Activated T-cell treated with anti-CD3 and anti-CD28 coated beads for 4 hours (primary cell): ENCODE data around the gene NFIA.

Source experiments
- DNase-seq: peaks from one replicate; pipeline ENCODE4 v3.0.0-alpha.2; 2020

The NFIA gene

GRCh38 chr1:61226791-61227567 lies 144.6 kb downstream of the NFIA start:
- DNase-seq: no peak

GRCh38 chr1:61227857-61228550 lies 145.6 kb downstream of the NFIA start:
- DNase-seq: no peak

DNA sequence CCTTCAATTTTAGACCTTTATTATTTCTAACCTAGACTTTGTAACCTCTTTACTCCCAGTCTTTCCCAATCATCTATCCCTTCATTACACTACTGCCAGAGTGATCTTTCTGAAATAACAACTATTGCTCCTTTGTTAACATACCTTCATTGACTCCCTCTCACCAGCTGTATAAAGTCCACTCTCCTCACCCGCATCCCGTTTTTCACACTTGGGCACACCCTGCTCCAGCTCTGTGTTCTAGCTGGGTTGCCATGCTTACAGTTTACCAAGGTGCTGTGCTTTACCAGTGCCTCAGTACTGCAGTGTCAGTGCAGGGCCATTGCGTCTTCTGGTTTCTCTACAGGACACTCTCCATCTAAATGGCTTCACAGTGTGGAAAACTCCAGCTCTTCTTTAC lies 148.2 kb downstream of the NFIA start:
- no peak for DNase-seq

GRCh38 chr1:61231795-61232194 lies 149.4 kb downstream of the NFIA start:
- no peak for DNase-seq

DNA sequence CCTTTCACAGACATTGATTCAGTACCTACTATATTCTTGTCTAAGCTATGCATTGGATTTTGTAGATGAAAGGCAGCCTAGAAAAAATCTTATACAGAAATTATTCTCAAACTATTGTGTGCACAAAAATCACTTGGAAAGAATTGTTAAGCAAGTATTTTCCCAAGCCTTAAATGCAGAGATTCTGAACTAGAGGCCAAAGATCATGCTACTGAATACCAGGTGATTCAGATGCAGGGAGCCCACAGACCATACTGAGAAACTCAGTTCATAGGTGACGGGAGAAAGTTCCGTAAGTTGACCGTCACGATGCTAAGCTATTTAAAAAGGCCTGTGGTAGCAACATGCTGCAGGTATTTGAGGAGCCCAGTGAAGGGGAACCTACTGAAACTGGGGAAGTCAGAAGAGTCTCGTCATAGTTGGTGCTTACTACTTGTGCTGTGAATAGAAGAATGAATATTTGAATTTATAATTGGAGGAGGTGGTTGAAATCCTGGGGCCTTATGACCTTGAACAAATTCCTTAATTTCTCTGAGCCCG lies 150.8 kb downstream of the NFIA start:
- DNase-seq: no peak

DNA sequence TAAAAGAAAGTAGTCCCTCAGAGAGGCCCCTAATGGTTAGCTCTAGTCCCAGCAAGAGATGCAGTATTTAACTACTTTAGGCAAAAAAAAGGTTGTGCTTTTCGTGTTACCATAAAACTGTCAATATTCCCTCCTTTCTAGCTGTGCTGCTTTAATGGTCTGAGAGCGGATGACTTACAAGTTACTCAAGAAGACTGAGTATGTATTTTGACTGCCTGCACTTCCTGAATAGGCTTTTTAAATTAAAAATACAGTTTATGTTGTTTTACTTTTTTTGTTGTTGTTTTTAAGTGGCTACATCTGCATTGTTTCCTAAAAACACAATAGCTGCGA lies 152.2 kb downstream of the NFIA start:
- no peak for DNase-seq

- DNase-seq: no peak
Observed at GRCh38 chr1:61237147-61237546, 154.8 kb downstream of the NFIA start.

DNA sequence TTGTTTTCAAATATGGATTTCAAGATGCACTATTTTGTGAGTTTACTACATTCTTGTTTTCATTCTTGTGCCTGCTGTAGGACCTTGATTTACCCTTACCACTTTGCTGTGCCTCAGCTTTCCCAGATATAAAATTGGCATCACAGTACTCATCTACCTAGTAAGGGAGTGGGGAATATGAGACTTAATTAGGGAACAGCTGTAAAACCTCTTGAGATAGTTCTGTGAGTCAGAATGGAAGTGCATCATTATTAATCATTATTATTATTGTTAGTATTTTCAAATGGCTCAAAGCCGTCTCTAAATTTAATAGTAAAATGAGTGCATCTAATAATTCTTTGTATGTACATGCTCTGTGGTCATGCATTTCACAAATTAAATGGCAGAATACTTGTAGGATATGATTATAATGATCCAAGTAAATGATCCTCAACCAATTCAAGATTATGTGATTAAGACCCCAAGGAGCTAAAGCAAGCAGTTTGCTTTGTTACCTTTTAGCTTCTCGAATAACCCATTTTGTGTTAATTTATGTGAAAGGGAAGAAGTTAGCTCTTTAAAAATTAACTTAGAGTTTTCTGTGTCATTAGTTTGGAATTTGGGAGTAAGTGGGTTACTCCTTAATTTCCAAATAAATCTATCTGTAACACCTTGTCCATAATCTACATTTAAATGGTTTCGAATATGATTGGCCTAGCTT lies 155.4 kb downstream of the NFIA start:
- no peak for DNase-seq

- no peak for DNase-seq
Observed at GRCh38 chr1:61238359-61238665, 156.0 kb downstream of the NFIA start.

DNA sequence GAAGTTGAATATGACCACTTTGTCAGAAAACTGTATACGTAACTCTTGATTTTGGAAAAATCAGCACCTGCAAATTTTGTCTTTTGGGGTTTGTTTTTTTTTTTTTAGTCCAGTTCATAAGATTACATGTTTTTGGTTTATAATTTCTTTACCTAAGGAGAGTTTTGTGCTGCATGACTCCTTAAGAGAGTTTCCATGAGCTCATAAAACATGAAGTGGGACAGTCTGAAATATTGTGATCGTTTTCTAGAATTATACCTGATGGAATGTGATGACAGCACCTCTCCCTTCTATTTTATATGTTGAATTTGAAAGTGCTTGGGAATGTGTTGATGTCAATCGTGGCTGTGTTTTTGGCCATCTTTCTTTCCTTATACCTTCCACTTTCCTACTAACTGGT lies 158.5 kb downstream of the NFIA start:
- DNase-seq: no peak

- DNase-seq: no peak
Observed at GRCh38 chr1:61241411-61241838, 159.1 kb downstream of the NFIA start.

- DNase-seq: no peak
Observed at GRCh38 chr1:61241973-61242381, 159.6 kb downstream of the NFIA start.

DNA sequence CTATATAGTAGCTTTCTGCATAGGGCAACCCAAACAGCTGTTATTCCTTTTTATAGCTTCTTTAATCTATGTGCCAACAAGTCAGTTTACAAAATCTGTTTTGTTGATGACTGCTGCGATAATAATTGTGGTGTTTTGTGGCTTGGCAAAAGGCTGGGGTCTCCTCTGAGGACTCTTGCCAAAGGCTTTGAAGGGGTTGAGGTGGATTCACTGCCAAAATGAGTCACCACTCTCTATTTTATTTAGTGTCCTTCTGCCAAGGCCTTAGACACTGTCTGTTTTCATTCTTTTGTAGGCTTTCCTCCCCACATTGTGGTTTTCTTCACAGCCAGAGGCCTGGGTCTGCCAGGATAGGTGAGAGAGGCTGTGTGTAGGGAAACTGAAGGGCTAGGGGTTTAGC lies 161.8 kb downstream of the NFIA start:
- DNase-seq: no peak

- DNase-seq: no peak
Observed at GRCh38 chr1:61245696-61246400, 163.5 kb downstream of the NFIA start.

DNA sequence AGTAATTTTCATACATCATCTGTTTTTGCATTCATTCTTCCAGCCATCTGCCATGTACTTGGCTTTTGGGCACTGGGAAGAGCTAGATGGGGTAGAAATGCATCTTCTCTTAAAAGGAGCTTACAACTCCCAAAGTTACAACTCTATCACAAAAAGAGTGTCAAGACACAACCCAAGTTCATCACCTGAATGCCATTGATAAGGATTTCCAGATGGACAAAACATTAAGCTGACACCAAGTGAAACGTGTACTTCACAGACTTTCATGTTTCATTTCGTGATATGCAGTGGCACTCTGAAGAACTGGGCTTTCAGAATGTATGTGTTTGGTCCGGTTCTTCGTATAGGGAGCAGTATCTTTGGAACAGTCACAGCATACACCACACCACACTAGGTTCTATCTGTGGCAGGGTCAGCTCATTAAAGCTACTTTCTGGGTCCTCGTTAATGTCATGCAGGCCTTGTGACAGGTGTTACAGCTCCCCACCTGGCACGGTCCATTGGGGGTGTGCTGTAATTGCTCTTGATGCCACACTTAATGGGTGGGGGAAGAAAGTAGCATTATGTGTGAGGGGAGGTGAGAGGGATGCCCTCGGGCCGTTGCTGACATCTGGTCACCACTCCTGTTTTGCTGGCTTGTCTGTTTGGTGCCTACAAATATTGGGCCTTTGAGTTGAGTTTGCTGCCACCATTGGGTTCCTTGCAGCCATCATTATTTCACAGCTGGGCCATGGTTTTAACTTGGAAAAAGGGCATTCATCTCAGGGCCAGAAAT lies 164.9 kb downstream of the NFIA start:
- DNase-seq: no peak

- no peak for DNase-seq
Observed at GRCh38 chr1:61247881-61248752, 165.8 kb downstream of the NFIA start.

DNA sequence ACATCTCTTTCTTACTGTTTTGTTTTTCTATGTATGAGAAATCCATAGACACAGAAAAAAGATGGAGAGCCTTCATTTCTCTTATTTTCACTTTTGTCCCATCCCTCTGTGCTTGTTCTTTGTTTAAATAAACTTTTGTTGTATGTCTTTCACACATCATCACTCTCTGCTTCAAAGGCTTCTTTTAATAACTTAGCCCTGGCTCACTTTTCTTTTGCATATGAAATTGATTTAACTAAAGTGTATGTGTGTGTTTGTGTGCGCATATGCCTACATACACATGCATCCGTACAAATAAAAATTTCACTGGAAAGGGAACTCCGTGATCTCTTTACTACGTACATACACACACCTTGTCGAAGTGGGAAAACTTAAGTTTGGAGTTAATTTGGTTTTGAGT lies 168.6 kb downstream of the NFIA start:
- no peak for DNase-seq

DNA sequence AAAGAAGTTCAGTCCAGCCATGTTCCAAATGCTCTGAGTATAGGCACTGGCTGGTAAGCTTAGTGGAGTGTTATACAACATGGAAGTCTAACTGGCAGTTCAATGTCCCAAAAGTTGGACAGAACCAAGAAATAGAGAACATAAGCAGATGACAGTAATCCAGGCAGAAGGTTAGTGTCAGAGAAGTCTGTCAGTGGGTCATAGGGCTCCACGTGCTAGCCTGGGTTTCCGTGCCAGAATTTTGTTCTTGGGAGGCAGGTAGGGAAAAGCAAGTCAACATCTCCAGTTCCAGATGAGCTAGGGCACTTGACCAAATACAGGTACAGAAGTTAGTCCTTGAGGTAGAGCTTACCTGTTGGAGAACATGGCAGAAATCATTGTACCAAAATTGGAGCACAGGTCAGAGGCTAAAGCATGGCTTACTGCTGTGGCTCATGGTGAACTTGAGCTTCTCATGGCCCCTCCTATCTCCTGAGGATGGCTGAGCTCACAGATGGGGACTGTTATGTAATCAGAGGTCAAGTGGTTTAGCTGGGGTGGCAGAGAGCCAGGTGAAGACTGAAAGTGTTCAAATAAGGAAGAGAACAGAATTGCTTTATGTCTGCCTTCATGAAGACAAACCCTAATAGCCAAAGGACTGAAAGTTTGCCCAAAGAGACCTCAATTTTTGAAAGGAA lies 170.8 kb downstream of the NFIA start:
- no peak for DNase-seq

DNA sequence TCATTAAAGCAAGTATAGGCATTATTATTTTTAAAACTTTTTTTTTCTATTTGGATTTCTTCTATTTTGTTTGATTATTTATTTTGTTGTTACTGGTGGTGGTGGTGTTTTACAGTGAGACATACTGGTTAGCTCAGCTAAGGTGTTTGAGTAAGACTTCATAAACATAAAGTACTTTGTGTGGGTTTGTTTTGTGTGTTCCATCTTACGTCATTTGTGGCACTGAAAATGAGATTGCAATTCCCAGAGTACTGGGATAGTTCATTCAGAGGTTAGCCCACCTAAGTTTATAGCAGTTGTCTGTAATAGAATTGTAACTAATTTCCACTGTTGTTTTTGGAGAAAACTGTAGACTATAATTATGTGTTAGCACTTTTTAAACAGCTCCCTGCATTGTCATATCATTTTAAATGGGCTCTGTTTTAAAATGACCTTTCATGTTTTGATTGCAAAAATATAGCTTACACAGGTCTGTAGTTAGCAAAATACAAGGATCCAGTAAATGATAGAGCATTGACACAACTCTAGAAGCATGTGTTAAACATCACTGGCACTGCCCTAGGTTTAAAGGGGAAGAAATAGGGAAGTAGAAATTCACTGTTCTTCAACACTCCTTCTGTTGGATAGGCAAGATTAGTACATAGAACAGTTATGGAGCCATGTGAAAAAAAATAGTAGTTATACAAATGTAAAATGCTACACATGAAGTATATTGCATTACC lies 171.7 kb downstream of the NFIA start:
- no peak for DNase-seq
